GM23338 (cell line): Measurements from ENCODE around the gene FRMD1. TPM values are rescaled to one million over a fixed set of nuclear protein-coding genes. Genes with fewer than 3 reads are reported as not detected.

Experiments
- CREB1 ChIP-seq: fragments of 250-450 bp; sonication (Bioruptor Pico); IDR thresholded peaks from 2 replicates; pipeline ENCODE4 v1.5.0; 2020; ENCODE audit warnings: low read depth, mild to moderate bottlenecking, moderate library complexity
- EZH2 ChIP-seq: fragments of 200-600 bp; sonication (generic); IDR thresholded peaks from one replicate; pipeline ENCODE4 v1.8.0; 2017; ENCODE audit warnings: antibody characterized with exemption, mild to moderate bottlenecking, low read depth; ENCODE audit not compliant: unreplicated experiment
- POLR2AphosphoS5 ChIP-seq: IDR thresholded peaks from 2 replicates; pipeline ENCODE4 v1.6.1; 2016; ENCODE audit warnings: antibody characterized with exemption, low read depth
- REST ChIP-seq: IDR thresholded peaks from one replicate; pipeline ENCODE4 v1.6.1; 2018; ENCODE audit warnings: antibody characterized with exemption; ENCODE audit not compliant: unreplicated experiment
- STAT1 ChIP-seq: IDR thresholded peaks from one replicate; pipeline ENCODE4 v1.6.1; 2016; ENCODE audit warnings: antibody characterized with exemption; ENCODE audit not compliant: unreplicated experiment
- ZNF331 ChIP-seq: fragments of 250-450 bp; sonication (Bioruptor Pico); IDR thresholded peaks from 2 replicates; pipeline ENCODE4 v1.5.0; 2020; ENCODE audit warnings: low read depth, mild to moderate bottlenecking, moderate library complexity
- polyA plus RNA-seq: library from polyadenylated mRNA; unstranded; fragments of >200 nt; fragmentation: Nextera tagmentation; extraction: Ambion mirVana; gene quantifications from 2 replicates; pipeline ENCODE4 v1.2.1, GENCODE V29; 2016
- total RNA-seq: library from RNA; depleted of rRNA; stranded (reverse); fragments of >200 nt; shearing (Covaris generic); gene quantifications from 2 replicates; pipeline ENCODE4 v1.2.3, GENCODE V29; 2014
- TF ChIP-seq, protein P1 (sequence below): fragments of 250-450 bp; sonication (Bioruptor Pico); IDR thresholded peaks from 2 replicates; pipeline ENCODE4 v1.5.0; 2020; ENCODE audit warnings: mild to moderate bottlenecking, moderate library complexity

The FRMD1 gene
- total and polyA plus RNA-seq, 2 experiments from 2014 or later = 1.0 to 2.0 TPM

- TF ChIP-seq, protein P1, sequence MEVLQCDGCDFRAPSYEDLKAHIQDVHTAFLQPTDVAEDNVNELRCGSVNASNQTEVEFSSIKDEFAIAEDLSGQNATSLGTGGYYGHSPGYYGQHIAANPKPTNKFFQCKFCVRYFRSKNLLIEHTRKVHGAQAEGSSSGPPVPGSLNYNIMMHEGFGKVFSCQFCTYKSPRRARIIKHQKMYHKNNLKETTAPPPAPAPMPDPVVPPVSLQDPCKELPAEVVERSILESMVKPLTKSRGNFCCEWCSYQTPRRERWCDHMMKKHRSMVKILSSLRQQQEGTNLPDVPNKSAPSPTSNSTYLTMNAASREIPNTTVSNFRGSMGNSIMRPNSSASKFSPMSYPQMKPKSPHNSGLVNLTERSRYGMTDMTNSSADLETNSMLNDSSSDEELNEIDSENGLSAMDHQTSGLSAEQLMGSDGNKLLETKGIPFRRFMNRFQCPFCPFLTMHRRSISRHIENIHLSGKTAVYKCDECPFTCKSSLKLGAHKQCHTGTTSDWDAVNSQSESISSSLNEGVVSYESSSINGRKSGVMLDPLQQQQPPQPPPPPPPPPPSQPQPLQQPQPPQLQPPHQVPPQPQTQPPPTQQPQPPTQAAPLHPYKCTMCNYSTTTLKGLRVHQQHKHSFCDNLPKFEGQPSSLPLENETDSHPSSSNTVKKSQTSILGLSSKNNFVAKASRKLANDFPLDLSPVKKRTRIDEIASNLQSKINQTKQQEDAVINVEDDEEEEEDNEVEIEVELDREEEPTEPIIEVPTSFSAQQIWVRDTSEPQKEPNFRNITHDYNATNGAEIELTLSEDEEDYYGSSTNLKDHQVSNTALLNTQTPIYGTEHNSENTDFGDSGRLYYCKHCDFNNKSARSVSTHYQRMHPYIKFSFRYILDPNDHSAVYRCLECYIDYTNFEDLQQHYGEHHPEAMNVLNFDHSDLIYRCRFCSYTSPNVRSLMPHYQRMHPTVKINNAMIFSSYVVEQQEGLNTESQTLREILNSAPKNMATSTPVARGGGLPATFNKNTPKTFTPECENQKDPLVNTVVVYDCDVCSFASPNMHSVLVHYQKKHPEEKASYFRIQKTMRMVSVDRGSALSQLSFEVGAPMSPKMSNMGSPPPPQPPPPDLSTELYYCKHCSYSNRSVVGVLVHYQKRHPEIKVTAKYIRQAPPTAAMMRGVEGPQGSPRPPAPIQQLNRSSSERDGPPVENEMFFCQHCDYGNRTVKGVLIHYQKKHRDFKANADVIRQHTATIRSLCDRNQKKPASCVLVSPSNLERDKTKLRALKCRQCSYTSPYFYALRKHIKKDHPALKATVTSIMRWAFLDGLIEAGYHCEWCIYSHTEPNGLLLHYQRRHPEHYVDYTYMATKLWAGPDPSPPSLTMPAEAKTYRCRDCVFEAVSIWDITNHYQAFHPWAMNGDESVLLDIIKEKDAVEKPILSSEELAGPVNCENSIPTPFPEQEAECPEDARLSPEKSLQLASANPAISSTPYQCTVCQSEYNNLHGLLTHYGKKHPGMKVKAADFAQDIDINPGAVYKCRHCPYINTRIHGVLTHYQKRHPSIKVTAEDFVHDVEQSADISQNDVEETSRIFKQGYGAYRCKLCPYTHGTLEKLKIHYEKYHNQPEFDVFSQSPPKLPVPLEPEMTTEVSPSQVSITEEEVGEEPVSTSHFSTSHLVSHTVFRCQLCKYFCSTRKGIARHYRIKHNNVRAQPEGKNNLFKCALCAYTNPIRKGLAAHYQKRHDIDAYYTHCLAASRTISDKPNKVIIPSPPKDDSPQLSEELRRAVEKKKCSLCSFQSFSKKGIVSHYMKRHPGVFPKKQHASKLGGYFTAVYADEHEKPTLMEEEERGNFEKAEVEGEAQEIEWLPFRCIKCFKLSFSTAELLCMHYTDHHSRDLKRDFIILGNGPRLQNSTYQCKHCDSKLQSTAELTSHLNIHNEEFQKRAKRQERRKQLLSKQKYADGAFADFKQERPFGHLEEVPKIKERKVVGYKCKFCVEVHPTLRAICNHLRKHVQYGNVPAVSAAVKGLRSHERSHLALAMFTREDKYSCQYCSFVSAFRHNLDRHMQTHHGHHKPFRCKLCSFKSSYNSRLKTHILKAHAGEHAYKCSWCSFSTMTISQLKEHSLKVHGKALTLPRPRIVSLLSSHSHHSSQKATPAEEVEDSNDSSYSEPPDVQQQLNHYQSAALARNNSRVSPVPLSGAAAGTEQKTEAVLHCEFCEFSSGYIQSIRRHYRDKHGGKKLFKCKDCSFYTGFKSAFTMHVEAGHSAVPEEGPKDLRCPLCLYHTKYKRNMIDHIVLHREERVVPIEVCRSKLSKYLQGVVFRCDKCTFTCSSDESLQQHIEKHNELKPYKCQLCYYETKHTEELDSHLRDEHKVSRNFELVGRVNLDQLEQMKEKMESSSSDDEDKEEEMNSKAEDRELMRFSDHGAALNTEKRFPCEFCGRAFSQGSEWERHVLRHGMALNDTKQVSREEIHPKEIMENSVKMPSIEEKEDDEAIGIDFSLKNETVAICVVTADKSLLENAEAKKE (CRISPR knock-in tag) = no peak
- no peak for TF ChIP-seq CREB1 (CRISPR knock-in tag)
- no peak for TF ChIP-seq ZNF331 (CRISPR knock-in tag)
- TF ChIP-seq REST = no peak
- no peak for TF ChIP-seq EZH2
- TF ChIP-seq POLR2AphosphoS5 = no peak
- TF ChIP-seq STAT1 = no peak
These were observed 21.2 kb downstream of the FRMD1 start (continued) for GRCh38 chr6:168057836-168058235.
